ENCODE data around the gene TIGD6.
"Not testable (repeated sequence)": the region's sequence is repeated elsewhere in the genome, so short reads cannot be mapped to it uniquely, and the experiment has no call there.

Gene TIGD6

DNA sequence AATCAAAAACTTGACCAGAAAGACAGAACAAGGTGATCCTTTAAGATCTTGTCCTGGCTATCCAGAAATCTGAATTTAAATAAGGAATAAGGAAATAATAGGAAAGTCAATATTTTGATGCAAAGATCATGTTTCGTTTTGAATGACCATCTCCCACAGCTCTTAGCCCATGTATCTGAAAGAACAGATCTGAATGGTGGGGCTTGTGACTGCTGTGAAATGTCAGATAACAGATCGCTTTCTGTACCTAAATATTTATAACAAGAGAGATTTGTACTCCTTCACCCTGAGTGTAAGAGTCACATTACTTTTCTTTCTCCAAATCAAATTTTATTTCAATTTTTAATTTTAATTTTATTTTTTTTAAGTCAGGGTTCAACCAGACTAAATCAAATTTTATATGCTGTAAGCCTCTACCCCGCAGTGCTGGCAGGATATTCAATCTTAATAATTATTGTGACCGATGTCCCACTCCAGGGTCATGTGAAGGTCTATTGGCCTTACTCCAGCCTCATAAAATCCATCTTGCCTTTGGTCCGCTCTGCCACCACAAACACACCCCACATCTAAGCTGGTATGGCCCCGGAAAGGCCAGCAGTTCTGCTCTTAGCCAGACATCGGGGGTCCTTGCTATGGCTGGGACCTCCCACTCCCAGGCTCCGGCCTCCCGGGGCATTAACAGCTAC lies 46.9 kb downstream of the TIGD6 start:
- TF ChIP-seq, protein P1, sequence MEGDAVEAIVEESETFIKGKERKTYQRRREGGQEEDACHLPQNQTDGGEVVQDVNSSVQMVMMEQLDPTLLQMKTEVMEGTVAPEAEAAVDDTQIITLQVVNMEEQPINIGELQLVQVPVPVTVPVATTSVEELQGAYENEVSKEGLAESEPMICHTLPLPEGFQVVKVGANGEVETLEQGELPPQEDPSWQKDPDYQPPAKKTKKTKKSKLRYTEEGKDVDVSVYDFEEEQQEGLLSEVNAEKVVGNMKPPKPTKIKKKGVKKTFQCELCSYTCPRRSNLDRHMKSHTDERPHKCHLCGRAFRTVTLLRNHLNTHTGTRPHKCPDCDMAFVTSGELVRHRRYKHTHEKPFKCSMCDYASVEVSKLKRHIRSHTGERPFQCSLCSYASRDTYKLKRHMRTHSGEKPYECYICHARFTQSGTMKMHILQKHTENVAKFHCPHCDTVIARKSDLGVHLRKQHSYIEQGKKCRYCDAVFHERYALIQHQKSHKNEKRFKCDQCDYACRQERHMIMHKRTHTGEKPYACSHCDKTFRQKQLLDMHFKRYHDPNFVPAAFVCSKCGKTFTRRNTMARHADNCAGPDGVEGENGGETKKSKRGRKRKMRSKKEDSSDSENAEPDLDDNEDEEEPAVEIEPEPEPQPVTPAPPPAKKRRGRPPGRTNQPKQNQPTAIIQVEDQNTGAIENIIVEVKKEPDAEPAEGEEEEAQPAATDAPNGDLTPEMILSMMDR (conservative IDR thresholded peaks at IDR 0.05; ENCODE audit: low read depth), result no peak
- no peak overlapping the region for H3K27ac ChIP-seq
- DNase-seq (ENCODE audit: low spot score), result no peak
- CTCF ChIA-PET, result interaction anchor here (0.5 to 0.7 kb wide), 2 partner anchors 53 to 59 kb away, joined by 3 read pairs; no protein-coding TSS in a partner anchor
- POLR2A ChIA-PET (ENCODE audit: low non-redundant PET), result no interaction called here

- ChIA-PET CTCF (interaction anchor here (0.6 to 0.8 kb wide), 4 partner anchors 17 to 284 kb away, joined by 3 read pairs; no protein-coding TSS in a partner anchor), POLR2A (ENCODE audit: low non-redundant PET) (no interaction called here)
- TF ChIP-seq, protein P1 (conservative IDR thresholded peaks at IDR 0.05; ENCODE audit: low read depth), result no peak
- no peak overlapping the region for H3K27ac ChIP-seq
- no peak for DNase-seq (ENCODE audit: low spot score)
These were observed 49.2 kb downstream of the TIGD6 start for GRCh38 chr5:149951138-149951749.

GRCh38 chr5:149948993-149949392 lies 51.5 kb downstream of the TIGD6 start:
- no peak for DNase-seq (ENCODE audit: low spot score)
- ChIA-PET POLR2A (ENCODE audit: low non-redundant PET) (no interaction called here), CTCF (interaction anchor here (1.4 to 2.6 kb wide), 2 partner anchors 10 to 112 kb away, joined by 4 to 16 read pairs; partner anchors contain the start of gene SLC26A2)

GRCh38 chr5:149946118-149946517 lies 54.3 kb downstream of the TIGD6 start:
- H3K27ac ChIP-seq, result no peak overlapping the region
- ChIA-PET POLR2A (ENCODE audit: low non-redundant PET) (no interaction called here), CTCF (interaction anchor here (0.6 to 2.6 kb wide), 3 partner anchors 13 to 382 kb away, joined by 3 to 16 read pairs (median 5); partner anchors contain the start of gene SLC26A2)
- TF ChIP-seq, protein P1 (conservative IDR thresholded peaks at IDR 0.05; ENCODE audit: low read depth), result no peak
- DNase-seq (ENCODE audit: low spot score), result no peak

More at GRCh38 chr5:149948993-149949392, 51.5 kb downstream of the TIGD6 start:
- TF ChIP-seq, protein P1 (conservative IDR thresholded peaks at IDR 0.05; ENCODE audit: low read depth), result no peak
- no peak overlapping the region for H3K27ac ChIP-seq

DNA sequence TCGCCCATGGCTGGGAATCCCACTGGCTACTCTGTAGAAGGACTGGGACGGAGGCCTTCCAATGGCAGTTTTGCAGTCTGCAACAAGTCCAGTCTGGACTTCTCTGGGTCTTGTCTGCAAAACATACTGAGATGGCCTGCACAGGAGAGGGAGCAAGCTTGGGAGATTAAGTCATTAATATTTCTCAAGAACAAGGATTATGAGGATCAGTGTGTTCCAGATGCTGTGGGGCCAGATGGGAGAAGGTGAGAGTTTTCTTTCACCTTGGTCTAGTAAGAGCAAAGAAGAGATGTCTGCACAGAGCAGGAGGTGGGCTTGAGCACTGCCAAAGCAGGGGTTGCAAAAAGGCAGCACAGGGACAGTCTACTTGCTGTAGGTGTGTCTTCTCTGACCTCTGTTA lies 55.8 kb downstream of the TIGD6 start, which contains the start of gene PDE6A:
Gene PDE6A, minus strand, starts transcription at position 128 of the 400 bp plus-strand sequence. Its CDS starts 120 bp downstream, at position 8.
- TF ChIP-seq, protein P1 (conservative IDR thresholded peaks at IDR 0.05; ENCODE audit: low read depth), result no peak
- CTCF ChIA-PET, result no interaction called here
- H3K27ac ChIP-seq, result peak within 1 kb of the TSS; percentile 61
- no peak for DNase-seq (ENCODE audit: low spot score)
- POLR2A ChIA-PET (ENCODE audit: low non-redundant PET), result no interaction called here

- CTCF ChIA-PET, result interaction anchor here (0.7 kb wide), 1 partner anchor 91 kb away, joined by 3 read pairs; no protein-coding TSS in a partner anchor
- POLR2A ChIA-PET (ENCODE audit: low non-redundant PET); DNase-seq (ENCODE audit: low spot score): not testable (repeated sequence)
- H3K27ac ChIP-seq, result peak overlapping the region; percentile 85
These were observed 57.1 kb downstream of the TIGD6 start for GRCh38 chr5:149943177-149943949.

Measured in RWPE1 (cell line).